HG02763 (cell line): ENCODE data around the gene MYO7B.
"Not testable (repeated sequence)": the region's sequence is repeated elsewhere in the genome, so short reads cannot be mapped to it uniquely, and the experiment has no call there.

ENCODE experiments used
- ATAC-seq: cut with Tn5 transposase; IDR thresholded peaks from one replicate; pipeline ENCODE4 v1.9.1; 2021; ENCODE audit warnings: mild to moderate bottlenecking, moderate library complexity; ENCODE audit not compliant: unreplicated experiment

MYO7B gene

DNA sequence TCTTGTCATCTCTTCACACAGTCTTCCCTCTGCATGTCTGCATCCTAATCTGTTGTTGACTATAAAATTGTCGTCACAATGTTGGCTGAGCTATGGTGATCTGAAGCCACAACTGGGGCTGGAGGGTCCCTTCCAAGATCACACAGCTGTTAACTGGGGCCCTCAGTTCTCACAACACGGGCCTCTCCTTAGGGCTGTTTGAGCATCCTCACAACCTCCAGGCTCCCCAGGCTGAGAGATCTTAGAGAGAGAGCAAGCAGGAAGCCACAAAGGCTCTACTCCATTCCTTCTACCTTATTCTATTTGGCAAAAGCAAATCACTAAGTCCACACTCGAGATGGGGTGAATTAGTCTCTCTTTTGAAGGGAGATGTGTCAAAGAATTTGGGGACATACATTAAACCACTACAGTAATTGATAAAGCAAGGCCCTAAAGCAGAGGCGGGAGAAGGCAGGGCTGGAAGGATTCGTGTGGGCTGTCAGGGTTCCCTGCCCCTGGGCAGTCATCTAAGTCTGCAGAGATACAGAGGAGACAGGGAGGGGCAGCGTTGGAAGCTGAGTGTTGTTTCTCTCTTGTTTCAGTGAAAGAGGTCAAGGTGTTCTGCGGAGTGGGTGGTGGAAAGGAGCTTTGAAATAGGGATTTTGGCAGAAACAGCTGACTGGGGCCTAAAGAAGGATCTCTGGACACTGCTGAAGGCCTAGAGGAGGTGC lies 15.9 kb downstream of the MYO7B start:
- ATAC-seq, result no peak

GRCh38 chr2:127552336-127552735 lies 16.9 kb downstream of the MYO7B start:
- ATAC-seq, result no peak

DNA sequence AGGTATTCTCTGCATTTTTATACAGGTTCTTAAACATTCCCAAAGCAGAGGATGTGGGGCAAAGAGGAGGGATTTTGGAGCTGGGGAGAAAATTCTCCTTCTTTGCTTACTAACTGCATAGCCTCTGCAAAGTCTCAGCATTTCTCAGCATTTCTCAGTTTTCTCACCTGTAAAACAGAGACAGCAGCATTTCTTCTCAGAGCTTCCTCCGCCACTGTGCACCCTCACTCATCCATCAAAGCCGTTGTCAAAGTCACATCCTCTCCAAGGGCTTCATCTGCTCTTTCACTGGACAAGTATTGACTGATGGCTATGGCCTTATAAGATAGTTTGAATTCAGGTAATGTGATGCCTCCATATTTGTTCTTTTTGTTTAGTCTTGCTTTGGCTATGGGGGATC lies 17.4 kb downstream of the MYO7B start:
- no peak for ATAC-seq

- no peak for ATAC-seq
Observed at GRCh38 chr2:127558911-127559310, 23.4 kb downstream of the MYO7B start.

DNA sequence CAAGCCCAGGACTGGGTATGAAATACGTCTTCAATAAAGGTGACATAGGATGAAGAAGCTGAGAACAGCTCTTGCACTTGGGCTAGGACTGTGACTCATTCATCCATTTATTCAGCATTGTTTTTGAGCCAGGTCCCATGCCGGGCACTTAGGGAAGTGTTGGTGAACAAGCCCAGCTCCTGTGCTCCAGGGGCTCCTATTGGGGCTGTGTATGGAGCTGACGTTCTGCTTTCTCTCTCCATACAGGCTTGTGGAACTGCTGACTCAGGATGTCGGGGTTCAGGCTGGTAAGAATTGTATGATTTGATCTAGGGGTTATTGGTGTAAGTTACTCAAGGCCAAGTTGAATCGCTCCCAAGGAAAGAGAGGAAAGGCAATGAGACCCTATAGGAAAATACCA lies 24.0 kb downstream of the MYO7B start:
- no peak for ATAC-seq

- no peak for ATAC-seq
Observed at GRCh38 chr2:127560201-127560930, 24.9 kb downstream of the MYO7B start.

DNA sequence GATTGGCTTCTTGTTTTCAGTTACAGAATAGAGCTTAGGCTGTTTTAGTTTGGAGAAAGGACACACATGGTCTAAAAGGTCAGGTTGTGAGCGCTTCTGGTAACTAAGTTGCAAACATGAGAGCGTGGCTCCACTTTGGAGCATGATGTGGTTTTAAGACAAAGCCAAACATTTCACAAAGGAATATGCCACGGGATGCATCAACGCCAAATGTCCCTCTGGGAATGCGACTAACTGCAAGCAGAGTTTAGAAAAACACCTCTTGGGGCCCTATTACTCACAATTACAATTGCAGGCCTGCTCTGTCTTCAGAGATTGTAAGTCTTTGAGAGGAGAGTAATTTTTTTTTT lies 25.4 kb downstream of the MYO7B start:
- no peak for ATAC-seq

DNA sequence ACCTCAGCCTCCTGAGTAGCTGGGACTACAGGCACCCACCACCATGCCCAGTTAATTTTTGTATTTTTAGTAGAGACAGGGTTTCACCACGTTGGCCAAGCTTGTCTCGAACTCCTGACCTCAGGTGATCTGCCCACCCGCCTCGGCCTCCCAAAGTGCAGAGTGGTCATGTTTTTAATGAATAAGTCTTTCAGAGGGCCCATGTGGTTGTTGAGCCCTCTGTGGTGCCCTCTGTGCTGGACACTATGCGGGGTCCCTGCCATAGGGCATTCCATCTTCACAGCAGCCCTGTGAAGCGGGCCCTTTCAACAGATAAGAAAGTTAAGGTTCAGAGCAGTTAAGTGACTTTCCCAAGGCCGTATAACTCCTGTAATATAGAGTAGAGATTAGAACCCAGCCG lies 25.9 kb downstream of the MYO7B start:
- no peak for ATAC-seq

GRCh38 chr2:127562936-127563335 lies 27.5 kb downstream of the MYO7B start:
- ATAC-seq, result no peak

- peak; percentile 96 for ATAC-seq
Observed at GRCh38 chr2:127563458-127564428, 28.3 kb downstream of the MYO7B start.

DNA sequence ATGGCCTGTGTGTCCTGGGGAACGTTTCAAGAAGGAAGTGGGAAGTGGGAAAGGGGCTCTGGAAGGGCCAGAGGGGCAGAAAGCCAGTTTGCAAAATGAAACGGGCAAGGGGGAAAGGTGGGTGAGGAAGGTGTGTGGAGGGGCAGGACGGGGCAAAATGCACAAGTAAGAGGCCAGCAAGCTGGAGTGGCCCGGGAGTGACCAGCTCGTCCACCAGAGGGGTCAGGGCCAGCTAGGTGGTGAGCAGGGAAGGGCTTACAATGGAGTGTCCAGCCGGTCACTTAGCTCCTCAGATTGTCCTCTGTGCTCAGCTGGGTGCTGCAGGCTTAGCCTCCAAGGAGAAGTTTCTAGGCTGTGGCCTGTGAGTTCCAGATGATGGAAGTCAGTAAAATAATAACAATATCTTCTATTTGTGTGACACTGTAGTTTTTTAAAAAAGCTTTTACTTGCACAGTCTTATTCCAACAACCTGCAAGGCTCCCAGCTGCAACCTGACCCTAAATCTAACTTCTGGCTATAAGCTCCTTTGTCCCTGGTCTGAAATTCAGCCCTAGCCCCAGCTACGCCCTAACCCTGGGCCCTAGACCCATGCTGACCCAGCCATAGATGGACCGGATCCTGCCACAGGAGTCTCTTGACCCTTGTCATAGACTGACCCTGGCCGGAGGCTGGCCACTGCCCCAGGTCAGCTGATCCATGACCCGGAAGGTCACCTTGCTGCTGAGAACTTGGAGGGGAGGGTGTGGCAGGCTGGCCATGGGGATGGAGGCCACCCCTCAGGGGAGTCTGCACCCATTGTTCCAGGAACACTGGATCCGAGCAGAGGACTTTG lies 29.2 kb downstream of the MYO7B start:
- ATAC-seq, result no peak

- ATAC-seq, result no peak
Observed at GRCh38 chr2:127565261-127566138, 30.0 kb downstream of the MYO7B start.

GRCh38 chr2:127566139-127566417 lies 30.6 kb downstream of the MYO7B start:
- ATAC-seq, result no peak

DNA sequence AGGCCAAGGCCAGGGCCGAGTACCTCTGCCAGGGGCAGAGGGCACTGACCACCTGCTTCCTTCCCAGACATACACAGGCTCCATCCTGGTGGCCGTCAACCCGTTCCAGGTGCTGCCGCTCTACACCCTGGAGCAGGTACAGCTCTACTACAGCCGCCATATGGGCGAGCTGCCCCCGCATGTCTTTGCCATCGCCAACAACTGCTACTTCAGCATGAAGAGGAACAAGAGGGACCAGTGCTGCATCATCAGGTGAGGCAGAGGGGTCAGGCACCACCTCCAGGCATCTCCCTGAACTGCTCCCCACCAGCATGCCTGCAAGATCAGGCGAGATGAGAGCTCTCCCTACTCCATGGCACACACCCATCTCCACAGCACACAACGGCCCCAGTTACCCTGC lies 31.1 kb downstream of the MYO7B start:
- no peak for ATAC-seq

DNA sequence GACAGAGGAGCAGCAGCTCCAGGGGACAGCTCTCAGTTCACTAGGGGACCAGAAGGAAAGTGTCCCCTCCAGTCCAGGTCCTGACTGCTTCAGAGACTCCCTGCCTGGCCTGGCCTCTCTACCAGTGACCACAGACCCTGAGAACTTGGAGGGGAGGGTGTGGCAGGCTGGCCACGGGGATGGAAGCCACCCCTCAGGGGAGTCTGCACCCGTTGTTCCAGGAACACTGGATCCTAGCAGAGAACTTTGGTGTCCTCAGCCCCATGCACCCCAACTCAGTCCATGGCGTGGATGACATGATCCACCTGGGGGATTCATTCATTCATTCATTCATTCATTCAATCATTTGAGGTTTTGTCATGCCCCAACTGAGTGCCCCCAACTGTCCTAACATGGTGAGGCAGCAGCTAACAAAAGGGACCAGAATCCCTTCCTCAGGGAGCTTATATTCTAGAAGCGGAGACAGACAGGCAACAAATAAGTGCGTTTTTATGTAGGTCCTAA lies 31.9 kb downstream of the MYO7B start:
- no peak for ATAC-seq

DNA sequence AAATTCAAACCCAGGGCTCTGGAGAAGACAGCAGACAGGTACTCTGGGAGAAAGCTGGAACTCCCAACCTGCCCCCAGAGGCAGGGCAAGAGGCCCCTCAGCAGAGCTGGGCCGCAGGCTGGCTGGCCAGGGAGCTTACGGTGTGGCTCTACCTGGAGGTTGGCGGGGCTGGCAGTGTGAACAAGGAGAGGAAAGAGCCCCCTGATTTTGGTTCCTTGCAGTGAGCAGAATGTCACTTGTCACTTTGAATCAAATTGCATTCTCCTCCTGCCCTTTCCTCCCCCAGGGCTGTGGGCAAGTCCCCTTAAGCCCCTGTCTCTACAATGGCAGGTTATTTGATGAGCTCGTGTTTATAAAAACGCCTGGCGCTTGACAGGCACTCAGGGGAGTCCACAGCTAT lies 32.6 kb downstream of the MYO7B start:
- ATAC-seq, result no peak

- ATAC-seq, result no peak
Observed at GRCh38 chr2:127569666-127570065, 34.2 kb downstream of the MYO7B start.

- ATAC-seq, result no peak
Observed at GRCh38 chr2:127570282-127571250, 35.1 kb downstream of the MYO7B start.

- ATAC-seq, result not testable (repeated sequence)
Observed at GRCh38 chr2:127572352-127572751, 36.9 kb downstream of the MYO7B start.
